GM19397 (cell line): ENCODE data around the gene ZBTB42.
"Not testable (repeated sequence)": the region's sequence is repeated elsewhere in the genome, so short reads cannot be mapped to it uniquely, and the experiment has no call there.

ENCODE experiments used
- ATAC-seq: cut with Tn5 transposase; IDR thresholded peaks from one replicate; pipeline ENCODE4 v1.9.1; 2021; ENCODE audit warnings: mild to moderate bottlenecking, moderate library complexity; ENCODE audit not compliant: unreplicated experiment

ZBTB42 gene

DNA sequence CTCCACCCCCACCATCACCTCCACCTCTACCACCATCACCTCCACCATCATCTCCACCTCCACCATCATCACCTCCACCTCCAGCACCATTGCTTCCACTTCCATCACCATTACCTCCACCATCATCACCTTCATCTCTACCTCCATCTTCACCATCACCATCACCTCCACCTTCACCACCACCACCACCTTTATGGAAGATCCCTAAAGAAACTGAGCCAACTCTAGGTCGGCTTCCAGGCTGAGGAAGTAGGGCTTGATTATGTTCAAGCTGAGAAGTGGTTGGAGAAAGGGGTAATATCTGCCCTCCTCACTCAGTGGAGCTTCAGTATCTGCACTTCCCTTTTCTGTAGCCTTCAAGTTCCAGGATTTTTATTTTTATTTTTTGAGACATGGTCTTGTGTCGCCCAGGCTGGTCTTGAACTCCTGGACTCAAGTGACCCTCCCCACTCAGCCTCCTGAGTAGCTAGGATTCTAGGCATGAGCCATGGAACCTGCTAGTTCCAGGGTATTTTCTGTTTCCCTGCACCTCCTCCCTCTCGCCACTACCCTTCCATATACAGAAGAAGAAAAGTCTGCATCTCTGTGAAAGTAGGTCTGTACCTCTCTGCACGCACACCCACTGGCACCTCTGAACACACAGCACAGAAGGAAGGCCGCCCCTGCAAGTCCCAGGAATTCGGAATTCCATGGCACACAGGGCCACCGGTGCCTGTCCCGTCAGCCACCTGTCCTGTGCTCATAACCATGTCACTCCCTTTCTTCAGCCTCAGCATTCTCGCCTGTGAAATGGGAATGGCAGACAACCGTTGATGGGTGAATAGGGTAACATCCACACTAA lies 5.9 kb downstream of the ZBTB42 start:
- ATAC-seq = no peak

DNA sequence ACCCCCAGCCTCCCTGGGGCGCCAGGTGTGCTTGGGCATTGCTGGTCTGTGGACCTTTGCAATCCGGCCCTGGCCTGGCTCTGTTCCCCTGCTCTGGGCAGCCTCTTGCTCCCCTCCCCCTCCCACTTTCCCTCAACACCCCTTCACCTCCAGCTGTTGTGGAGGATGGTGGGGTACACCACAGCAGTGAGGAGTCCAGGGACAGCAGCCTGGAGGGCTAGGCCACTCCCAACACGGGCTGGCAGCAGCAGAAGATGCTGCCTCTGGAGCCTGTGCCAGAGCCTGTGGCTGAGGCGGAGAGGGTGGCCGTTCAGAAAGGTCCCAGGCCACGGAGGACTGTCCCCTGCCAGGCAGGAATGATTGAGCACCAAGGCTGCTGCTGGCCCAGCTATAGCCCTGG lies 7.6 kb downstream of the ZBTB42 start:
- no peak for ATAC-seq

DNA sequence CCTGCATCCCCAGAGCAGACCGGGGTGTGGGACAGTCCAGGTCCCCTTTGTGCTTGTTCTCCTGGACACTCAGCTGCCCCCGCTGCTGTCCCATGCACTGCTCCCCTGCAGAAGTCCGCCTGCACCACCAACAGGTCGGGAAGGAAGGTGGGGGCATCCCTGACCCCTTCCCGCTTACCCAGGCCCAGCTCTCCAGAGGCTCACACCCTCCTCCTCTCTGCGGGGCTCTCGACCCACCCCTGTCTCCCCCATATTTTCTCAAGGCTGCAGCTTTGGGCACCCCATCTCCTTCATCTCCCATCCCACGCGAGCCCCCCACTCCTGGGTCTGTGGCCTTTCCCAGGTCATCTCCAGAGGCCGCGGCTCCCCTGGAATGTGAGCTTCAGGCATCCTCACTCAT lies 9.4 kb downstream of the ZBTB42 start:
- no peak for ATAC-seq

DNA sequence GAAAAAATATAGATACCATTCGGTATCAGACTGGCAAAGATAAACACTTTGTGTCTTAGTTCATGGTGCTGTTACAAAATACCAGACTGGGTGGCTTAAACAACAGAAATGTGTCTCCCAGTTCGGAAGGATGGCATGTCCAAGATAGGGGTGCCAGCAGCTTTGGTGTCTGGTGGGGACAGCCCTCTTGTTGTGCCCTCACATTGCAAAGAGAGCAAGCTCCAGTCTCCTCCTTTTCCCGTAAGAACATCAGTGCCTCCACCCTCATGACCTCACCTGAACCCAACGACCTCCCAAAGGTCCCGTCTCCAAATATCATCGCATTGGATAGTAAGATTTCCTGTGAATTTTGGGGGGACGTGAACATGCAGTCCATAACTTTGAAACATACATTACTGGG lies 12.4 kb downstream of the ZBTB42 start:
- ATAC-seq = no peak

DNA sequence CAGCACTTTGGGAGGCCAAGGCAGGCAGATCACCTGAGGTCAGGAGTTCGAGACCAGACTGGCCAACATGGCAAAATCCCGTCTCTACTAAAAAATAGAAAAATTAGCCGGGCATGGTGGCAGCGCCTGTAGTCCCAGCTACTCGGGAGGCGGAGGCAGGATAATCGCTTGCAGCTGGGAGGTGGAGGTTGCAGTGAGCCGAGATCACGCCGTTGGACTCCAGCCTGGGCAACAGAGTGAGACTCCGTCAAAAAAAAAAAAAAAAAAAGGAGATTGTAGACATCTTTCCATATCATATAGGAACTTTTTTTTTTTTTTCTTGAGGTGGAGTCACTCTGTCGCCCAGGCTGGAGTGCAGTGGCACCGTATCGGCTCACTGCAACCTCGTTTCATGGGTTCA lies 13.8 kb downstream of the ZBTB42 start:
- not testable (repeated sequence) for ATAC-seq

DNA sequence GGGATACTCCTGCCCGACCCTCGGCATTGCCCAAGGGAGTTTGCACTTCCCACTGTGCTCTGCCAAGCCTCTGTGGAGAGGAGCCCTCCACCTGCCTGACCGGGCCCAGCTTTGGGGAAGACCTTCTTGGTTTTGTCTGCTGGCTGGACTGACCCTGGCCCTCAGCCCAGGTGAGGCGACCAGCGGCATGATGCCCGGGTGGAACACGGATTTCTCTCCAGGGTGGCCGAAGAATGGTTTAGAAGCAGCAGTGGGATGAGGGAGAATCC lies 15.6 kb downstream of the ZBTB42 start:
- no peak for ATAC-seq

DNA sequence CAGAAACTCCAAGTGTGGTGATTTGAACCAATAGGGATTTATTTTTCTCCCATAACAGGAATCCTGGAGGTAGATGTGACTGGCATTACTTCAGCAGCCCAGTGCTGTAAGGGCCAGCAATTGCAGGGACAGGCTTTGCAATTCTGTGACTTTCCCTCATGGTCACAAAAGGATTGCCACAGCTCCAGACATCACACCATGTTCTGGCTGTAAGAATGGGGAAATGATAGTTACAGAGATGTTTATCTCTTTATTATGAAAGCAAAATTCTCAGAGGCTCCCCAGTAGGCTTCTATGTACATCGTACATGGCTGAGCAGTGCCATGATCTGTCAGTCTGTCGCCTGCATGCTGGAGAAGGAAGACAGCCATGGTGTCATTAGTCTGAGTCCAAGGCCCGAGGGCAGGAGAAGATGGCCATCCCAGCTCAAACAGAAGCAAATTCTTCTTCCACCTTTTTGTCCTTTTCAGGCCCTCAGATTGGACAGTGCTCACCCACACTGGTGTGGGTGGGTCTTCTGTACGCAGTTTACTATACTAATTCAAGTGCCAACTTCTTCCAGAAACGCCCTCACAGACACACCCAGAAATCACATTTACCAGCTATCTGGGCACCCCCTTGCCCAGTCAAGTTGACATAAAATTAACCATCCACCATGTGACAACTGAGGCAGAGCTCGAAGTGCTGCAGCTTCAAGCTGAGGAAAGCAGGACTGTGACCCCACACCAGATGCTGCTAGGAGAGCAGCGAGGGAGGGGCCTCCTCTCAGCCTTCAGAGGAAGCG lies 17.2 kb downstream of the ZBTB42 start:
- ATAC-seq = no peak

DNA sequence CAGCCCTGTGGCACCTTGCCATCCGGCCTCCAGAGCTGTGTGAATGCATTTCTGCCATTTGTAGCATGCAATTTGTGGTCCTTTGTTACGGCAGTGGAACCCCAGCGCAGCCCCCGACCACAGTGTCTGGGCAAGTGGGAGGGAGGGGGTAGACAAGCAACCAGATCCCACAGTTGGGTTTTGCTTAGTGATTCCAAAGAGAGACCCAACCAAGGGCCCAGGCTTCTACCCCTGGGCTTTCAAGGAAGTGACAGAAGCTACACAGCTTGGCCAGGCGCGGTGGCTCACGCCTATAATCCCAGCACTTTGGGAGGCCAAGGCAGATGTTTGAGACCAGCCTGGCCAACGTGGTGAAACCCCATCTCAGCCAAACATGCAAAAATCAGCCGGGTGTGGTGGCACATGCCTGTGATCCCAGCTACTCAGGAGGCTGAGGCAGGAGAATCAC lies 17.8 kb downstream of the ZBTB42 start:
- ATAC-seq = no peak

DNA sequence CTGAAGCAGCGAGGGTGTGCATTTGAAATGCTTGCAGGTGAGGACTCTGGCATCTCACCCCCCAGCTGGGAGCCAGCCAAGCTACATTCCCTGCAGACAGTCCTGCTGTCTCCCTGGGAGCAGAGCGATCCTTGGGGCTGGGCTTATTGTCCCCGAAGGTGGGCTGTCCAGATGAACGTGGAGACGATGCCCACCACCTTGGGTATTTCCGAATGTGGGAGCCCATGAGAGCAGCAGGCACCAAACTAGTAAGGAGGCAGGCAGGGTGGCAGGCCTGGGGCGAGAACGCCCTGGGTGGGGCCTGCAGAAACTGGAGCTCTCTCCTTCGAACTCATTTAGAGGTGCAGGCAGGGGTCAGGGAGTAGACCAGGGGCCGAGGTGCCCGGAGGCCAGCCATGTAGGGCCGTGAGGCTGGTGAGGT lies 18.5 kb downstream of the ZBTB42 start:
- no peak for ATAC-seq

DNA sequence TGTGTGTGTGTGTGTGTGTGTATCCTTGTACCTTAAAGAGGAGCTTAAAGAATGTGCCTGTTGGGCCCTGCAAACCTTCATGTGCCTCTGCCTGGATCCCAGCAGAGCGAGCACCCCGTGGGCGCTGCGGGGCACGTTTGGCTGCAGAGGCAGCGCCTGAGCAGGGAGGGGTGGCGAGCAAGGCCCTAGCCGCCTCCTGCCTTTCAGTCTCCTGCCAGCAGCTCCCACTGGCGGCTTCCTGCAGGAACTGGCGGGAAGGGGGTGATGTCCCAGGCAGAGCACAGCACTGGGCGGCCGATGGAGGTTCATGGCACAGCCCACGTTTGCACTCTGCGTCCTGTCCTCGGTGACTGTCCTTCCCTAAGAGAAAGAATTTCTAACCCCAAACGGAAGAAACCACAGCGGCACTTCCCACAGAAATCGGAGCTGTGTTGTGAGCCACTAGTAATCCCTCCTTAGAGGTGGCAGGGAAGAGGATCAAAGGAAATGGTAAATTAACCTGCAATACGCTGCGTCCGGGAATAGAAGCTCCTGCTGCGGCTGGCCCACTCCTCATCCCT lies 19.8 kb downstream of the ZBTB42 start:
- no peak for ATAC-seq

DNA sequence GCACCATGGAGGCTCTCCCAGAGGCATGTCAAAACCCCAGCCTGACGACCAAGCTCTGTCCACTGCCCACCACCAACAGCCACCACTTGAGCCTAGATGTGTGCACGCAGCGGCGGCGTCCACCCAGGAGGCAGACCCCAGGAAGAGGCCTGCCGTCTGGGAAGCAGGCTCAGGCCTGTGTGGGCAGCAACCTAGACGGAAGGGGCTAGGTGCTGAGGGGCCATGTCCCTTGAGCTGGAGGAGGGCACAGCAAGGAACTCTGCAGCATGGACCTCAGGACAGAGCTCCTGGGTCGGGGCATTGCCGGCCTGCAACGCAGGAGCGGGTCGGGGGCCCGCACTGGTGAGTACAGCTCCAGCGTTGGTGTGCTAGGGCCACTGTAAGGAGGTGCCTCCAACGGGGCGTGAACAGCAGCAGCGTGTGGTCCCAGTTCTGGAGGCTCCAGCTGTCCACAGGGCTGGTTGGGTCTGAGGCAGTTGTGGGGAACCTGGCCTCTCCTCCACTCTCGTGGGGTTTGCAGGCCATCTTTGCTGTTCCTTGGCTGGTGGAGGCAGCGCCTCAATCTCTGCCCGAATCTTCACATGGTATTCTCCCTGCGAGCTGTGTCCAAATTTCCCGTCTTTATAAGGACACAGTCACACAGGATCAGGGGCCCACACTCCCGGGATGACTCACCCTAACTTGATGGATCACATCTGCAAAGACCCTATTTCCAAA lies 20.5 kb downstream of the ZBTB42 start:
- no peak for ATAC-seq

DNA sequence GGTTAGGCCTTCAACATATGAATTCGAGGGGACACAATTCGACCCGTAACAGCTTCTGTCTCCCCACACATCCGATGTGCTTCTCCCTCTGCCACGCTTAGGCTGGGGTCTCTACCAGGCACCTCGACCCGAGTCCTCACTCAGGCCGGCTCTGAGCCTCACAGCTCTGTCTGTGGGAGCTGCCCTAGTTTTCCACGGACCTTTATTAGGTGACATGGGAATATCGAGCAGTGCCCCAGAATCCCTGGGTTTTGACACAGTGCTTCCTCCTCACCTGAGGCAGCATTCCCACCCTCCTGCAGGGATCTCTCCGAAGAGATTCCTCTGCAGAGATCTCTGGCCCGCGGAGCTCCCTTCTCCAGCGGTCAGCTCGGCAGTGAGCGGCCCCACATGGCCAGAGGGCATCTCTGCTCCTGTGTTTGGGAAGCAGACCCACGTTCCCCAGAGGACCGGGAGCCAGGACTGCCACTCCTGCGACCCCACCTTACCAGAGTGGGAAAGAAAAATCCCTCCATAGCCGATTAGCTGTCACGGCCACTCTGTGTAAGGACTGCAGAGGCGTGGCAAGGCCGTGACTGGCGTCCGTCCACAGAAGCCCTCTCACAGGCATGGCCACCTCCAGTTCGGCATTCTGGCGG lies 21.2 kb downstream of the ZBTB42 start:
- ATAC-seq = no peak

DNA sequence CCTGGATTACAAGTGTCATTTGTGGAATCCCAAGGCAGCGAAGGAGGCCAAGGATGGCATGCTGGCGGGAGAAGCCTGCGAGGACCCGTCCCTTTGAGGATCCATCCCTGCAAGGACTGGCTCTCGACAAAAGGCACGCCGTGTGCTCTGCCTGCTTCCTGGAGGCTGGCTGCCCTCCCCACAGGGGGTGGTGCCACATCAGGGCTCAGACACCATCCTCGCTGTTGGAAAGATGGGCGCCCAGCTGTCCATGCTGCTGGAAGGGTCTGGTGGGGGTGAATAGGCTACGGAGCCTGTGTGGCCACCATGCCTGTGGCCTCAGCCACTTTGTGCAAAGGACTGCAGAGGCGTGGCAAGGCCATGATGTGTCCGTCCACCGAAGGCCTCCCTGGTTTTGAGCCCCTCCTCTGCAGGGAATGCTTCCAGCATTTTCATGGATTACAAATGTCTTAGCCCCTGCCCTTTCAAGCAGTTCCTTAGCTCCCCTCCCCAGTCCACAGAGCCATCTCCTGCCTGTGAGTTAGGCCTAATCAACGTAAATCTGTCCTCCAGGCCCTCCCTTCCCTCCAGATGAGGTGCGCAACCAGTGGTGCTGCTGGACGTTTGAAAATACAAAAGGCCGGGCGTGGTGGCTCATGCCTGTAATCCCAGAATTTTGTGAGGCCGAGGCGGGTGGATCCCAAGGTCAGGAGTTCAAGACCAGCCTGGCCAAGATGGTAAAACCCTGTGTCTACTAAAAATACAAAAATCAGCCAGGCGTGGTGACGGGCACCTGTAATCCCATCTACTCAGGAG lies 22.1 kb downstream of the ZBTB42 start:
- no peak for ATAC-seq

DNA sequence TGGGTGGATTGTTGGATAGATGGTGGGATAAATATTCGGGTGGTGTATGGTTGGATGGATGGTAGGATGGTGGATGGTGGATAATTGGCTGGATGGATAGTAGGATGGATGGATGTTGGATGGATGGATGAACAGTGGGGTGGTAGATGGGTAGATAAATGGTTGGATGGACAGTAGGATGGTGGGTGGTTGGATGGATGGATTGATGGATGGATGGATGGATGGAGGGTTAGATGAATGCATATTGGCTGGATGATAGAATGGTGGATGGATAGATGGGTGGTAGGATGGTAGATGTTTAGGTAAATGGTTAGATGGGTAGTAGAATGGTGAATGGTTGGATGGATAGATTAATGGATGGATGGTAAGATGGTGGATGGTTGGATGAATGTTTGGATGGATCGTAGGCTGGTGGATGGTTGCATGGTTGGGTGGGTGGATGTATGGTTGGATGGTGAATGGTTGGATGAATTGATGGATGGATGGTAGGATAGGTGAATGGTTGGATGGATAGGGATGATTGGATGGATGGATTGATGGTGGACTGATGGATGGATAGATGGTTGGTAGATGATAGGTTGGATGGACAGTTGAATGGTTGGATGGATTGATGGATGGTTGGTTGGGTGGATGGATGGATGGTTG lies 23.6 kb downstream of the ZBTB42 start:
- no peak for ATAC-seq

DNA sequence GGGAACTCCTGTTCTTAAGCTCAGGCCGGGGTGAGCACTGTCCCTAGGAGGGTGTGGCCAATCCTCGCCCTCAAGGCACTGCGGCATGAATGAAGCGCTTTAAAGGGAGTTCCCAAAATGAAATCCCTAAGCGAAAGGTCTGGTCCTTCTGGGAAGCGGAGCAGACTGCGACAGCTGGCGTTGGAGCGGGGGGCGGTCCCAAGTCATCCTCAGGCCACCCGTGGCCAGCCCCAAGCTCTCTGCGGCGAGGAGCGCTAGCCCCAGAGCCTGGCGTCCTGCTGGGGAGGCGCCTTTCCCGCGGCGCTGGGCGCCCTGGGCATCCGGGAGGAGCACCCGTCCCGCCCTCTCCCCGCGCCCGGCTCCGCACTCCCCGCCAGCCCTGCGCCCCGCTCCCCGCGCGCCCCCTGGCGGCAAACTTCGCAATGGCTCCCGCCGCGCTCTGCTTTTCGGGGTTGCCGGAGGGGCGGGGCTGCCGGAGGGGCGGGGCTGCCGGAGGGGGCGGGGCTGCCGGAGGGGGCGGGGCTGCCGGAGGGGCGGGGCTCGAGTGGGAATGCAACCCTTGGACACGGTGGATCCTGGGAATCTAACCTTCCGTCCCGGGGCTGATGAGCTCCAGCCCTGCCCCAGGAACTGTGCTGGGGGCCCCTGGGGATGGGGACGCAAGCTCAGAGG lies 25.4 kb downstream of the ZBTB42 start:
- ATAC-seq = no peak

DNA sequence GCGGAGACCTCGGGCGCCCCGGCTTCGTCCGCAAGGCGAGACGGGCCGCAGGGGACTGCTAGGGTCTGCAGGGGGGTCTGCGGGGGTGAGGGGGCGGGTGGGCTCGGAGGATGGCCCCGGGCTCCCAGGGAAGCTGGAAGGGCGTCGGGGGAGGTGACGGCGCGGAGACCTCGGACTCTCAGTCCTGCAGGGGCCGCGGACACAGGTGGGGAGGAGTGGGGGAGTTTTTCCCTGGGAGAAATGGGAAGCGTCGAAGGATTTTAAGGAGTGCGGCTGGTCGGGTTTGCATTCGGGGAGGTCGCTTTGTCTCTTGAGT lies 25.9 kb downstream of the ZBTB42 start:
- ATAC-seq = no peak

DNA sequence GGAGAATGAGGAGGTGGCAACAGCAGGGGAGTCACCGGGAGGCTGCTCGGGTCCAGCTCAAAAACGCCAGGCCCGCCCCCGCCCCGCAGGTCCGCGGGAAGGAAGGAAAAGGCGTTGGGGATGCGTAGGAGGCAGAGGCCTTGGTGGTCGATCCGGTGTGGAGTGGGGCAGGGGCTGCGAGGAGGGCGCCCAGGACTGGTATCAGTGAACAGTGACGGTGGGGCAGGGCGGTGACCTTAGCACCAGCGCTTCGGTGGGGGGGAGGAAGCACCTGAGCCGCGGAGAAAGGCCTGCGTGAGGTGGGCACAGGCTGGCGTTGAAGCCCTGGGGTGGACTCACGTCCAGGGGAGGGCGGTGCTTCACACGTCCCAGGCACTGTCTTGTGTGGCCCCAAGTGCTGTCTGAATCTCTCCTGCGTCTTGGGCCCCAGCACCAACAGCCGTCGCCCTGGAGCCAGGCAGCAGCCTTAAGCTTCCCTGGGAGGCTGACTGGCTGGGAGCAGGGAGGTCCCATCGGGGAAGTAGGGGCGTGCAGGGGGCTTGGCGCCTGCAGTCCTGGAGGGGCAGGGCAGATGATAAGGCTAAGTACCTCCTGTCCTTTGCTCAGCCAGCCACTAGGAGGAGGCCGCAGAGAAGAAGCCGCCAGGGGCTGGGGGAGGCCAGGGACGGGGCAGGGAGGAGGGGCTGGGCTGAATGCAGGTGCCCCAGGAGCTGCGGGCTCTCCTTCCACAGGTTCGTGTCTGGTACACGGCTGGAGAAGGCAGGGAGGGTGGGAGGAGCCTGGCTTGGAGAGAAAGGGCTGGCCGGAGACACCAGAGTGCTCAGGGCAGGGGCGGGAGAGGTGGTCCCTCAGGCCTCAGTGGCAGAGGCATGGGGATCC lies 26.5 kb downstream of the ZBTB42 start:
- ATAC-seq = no peak

DNA sequence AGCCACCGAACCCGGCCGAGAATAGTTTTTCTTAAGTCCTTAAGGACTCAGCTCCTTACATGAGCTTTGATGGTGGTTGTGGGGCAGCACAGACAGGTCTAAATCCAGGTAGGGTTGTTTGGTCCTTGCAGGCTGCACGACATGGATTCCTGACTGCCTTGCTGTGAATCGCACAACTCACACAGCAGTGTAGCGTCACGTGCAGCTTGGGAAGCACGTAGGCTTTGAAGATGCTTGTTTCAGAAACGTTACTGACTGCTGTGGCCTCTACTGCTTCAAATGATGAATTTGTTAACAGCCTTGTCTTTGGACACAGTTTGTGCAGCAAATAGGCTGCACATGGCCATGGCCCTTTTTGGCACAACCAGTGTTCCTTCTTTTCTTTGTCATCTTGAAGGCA lies 29.9 kb downstream of the ZBTB42 start:
- no peak for ATAC-seq
